ENCODE measurements around the gene SLC41A1.
"Not testable (repeated sequence)": the region's sequence is repeated elsewhere in the genome, so short reads cannot be mapped to it uniquely, and the experiment has no call there.

Gene SLC41A1

GRCh38 chr1:205812878-205813754, at the start of gene SLC41A1:
Gene SLC41A1, minus strand, starts transcription at chr1:205813198. Its CDS starts 2,757 bp downstream, at chr1:205810441.
- peak; percentile 90 for DNase-seq

- DNase-seq = no peak
Measured at GRCh38 chr1:205861540-205861939, 48.5 kb upstream of the SLC41A1 start.

GRCh38 chr1:205858141-205858961, 45.4 kb upstream of the SLC41A1 start:
- DNase-seq = no peak

GRCh38 chr1:205857501-205857900, 44.5 kb upstream of the SLC41A1 start:
- not testable (repeated sequence) for DNase-seq

GRCh38 chr1:205856433-205856832, 43.4 kb upstream of the SLC41A1 start:
- DNase-seq = no peak

GRCh38 chr1:205852969-205853368, 40.0 kb upstream of the SLC41A1 start:
- no peak for DNase-seq

GRCh38 chr1:205851993-205852392, 39.0 kb upstream of the SLC41A1 start:
- DNase-seq = no peak

GRCh38 chr1:205849619-205850355, 36.8 kb upstream of the SLC41A1 start, which contains the start of gene PM20D1:
Gene PM20D1, minus strand, starts transcription at chr1:205850132. Its CDS starts 60 bp downstream, at chr1:205850072.
- DNase-seq = no peak

GRCh38 chr1:205843036-205843859, 30.2 kb upstream of the SLC41A1 start:
- DNase-seq = no peak

GRCh38 chr1:205842229-205842628, 29.2 kb upstream of the SLC41A1 start:
- DNase-seq = no peak

- DNase-seq = no peak
Measured at GRCh38 chr1:205840146-205840923, 27.3 kb upstream of the SLC41A1 start.

GRCh38 chr1:205837382-205837970, 24.5 kb upstream of the SLC41A1 start:
- DNase-seq = no peak

GRCh38 chr1:205834751-205835150, 21.8 kb upstream of the SLC41A1 start:
- no peak for DNase-seq

- DNase-seq = no peak
Measured at GRCh38 chr1:205832326-205832751, 19.3 kb upstream of the SLC41A1 start.

- no peak for DNase-seq
Measured at GRCh38 chr1:205827623-205828022, 14.6 kb upstream of the SLC41A1 start.

GRCh38 chr1:205826995-205827394, 14.0 kb upstream of the SLC41A1 start:
- DNase-seq = no peak

GRCh38 chr1:205826016-205826806, 13.2 kb upstream of the SLC41A1 start:
- no peak for DNase-seq

GRCh38 chr1:205824180-205824579, 11.2 kb upstream of the SLC41A1 start:
- DNase-seq = no peak

- DNase-seq = not testable (repeated sequence)
Measured at GRCh38 chr1:205823260-205823659, 10.3 kb upstream of the SLC41A1 start.

- DNase-seq = no peak
Measured at GRCh38 chr1:205822397-205822796, 9.4 kb upstream of the SLC41A1 start.
